Glomerular visceral epithelial cell (primary cell): ENCODE measurements around the gene RHPN2.
A peak's percentile ranks its signal among the peaks of the same experiment; 100 is the strongest.
"Not testable (repeated sequence)": the region's sequence is repeated elsewhere in the genome, so short reads cannot be mapped to it uniquely, and the experiment has no call there.

Experiments
- DNase-seq: peaks from one replicate; pipeline ENCODE4 v3.0.0-alpha.2; 2016; ENCODE audit errors: extremely low spot score

The RHPN2 gene

DNA sequence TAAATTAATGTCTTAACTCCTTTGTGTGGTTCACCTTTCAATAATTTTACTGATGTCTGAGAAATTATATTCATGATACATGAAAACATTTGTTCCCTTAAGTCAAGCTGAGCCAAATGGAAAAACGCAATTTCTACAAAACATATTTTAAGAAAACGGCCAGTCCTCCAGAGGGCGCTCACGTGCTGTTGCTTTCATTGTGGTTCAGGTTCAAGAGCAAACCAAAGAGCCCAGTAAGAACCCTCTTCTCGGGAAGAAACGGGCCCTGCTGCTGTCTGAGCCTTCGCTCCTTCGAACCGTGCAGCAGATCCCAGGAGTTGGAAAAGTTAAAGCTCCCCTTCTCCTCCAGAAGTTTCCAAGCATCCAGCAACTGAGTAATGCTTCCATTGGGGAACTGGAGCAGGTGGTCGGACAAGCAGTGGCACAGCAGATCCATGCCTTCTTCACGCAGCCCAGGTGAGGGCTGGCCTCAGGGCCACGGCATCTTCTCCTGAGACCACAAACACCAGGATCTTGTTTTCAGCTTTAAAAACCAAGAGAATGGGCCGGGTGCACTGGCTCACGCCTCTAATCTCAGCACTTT is 88.4 kb downstream of the RHPN2 start:
- peak; percentile 71 for DNase-seq

DNA sequence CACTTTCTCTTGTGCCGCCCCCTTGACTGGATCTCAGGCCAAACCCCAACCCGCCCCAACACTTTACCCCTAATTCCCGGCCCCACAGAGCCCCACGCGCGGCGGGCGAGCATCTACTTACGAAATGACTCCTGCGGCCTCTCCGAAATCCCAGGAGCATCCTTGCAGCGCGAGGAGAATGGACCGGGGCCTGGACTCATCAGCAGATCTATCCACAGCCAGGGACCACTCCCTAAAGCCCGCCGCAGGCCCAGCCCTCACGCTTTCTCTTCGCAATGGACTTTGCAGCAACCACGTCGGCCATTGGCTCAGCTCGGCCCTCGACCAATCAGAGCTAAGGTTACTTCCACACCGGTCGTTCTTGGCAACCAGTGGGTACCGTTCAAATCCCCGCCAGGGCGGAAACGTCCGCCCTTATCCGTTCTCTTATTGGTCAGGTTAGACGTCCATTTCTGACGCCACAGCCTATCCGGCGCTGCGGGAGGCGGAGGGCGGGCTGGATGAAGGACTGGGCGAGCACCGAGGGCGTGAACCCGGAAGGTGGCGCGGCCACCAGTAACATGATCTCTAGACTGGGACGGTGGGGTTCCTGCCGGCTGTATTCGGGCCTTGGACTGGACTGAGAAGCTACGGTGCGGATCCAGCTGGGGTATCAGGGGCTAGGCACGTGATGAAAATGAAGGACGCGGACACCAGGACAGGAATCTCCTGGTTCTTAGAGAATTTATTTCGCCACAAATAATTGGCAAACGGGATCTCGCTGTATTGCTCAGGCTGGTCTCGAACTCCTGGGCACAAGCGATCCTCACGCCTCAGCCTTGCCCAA is 92.8 kb downstream of the RHPN2 start, which contains the start of the genes CEP89 and FAAP24:
CEP89 (minus strand) TSS at position 244 of the 826 bp plus-strand sequence; CDS start at position 160, 84 bp downstream.
FAAP24 (plus strand) TSS at position 528 of the 826 bp plus-strand sequence. CDS start 955 bp downstream, outside the sequence.
- DNase-seq = peak; percentile 100

DNA sequence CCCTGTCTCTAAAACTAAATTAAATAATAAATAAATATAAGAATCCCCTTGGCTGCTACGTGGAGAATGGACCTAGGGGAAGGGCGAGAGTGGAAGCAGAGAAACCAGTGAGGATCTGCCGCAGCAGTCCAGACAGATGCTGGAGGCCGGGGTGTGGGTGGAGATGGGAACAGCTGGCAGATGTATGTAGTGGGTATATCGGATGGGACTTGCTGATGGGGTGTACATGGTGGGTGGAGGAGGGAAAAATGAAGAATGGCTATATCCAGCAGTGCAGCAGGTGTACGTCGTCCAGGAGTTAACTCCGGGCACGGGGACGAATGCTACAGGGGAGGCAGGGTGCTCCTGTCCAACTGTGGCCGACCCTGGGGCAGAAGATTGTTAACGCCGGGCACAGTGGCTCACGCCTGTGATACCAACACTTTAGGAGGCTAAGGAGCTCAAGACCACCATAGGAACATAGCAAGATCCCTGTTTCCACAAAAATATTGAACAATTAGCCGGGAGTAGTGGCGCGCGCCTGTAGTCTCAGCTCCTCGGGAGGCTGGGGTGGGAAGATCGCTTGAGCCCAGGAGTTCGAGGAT is 93.6 kb downstream of the RHPN2 start:
- peak; percentile 8 for DNase-seq

DNA sequence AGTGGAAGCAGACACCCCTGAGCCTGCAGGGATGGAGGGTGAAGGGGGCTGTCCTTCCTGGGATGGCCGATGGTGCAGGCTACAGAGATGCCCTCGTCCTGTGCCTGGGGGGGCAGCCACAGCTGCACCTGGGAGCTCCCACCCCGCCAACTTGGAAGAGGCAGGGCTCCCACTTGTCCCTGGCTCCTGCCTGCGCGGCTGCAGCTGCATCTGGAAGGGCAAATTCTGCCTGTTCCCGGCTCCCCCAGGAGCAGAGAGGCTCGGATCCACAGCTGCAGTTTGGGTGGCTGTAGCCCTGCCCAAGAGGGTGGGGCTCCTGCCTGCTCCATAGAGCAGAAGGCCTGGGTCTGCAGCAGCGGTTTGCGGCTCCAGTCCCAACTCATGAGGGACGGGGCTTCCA is 95.1 kb downstream of the RHPN2 start:
- DNase-seq = no peak

DNA sequence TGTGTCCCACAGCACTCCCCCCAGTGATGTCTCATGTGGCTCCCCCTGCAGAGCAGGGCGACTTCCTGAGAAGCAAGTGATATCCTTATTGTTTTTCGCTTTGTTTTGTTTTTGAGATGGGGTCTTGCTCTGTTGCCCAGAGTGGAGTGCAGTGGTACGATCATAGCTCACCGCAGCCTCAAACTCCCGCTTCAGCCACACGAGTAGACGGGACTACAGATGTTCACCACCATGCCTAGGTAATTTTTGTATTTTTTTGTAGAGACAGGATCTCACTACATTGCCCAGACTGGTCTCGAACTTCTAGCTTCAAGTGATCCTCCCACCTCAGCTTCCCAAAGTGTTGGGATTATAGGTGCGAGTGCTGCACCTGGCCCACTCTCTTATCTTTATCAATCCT is 97.9 kb downstream of the RHPN2 start:
- DNase-seq = no peak

DNA sequence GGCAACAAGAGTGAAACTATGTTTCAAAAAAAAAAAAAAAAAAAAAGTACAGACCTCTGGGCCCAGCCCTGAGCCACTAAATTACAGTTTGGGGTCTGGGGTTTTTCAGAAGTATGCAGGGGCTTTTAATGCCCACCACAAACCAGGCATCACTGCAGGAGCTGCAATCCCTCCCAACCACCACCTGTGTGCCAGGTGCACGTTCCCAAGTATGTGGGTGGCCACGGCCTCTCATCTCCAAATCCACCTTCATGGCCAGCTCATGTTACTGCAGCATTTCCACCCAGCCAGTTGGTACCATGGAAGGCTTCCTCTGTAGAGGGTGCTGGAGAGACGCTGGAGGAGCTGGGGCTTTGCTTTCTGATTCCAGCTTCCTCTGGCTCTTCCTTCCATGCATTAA is 119.4 kb downstream of the RHPN2 start:
- no peak for DNase-seq

DNA sequence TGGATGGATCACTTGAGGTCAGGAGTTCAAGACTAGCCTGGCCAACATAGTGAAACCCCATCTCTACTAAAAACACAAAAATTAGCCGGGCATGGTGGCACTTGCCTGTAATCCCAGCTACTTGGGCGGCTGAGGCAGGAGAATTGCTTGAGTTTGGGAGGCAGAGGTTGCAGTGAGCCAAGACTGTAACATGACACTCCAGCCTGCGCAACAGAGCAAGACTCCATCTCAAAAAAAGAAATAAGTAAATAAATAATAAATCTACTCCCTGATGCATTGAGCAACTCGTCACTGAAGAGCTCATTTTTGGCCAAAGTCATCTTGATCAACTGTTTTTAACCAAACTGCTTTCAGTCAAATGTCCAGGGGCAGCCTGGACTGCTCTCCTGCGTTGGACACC is 123.4 kb downstream of the RHPN2 start:
- DNase-seq = not testable (repeated sequence)

DNA sequence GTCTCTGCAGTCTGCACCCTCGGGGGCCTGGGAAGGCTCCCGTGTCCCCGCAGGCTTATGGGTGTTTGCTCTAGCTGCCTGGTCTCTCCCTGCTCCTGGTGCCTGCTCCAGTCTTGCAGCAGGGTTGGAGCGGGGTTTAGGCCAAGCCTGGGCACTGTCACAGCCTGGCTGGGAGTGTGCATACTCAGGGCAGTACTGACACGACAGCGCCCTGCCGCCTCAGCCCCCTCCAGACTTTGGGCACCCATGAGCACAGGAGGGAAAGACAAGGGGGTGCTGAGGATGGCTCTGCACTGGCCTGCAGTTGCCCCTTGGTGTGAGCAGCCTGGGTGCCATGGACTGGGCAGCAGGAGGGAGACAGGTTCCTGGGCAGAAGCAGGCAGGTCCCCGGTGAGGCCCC is 128.6 kb downstream of the RHPN2 start:
- no peak for DNase-seq

DNA sequence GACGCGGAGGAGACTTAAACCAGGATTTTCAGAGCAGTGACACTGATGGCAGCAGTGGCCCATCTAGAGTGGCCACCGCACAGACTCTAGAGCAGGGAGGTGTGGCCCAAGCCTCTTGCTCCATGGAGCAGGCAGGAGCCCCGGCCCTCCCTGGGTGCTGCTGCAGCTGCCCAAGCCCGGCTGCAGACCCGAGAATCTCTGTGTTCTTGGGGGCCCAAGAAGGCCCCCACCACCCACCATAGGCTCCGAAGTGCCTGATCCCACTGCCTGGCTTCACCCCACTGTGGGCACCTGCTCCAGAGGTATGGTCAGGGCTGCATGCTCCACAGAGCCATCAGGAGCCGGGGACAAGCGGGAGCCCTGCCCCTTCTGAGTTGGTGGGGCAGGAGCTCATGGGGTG is 129.1 kb downstream of the RHPN2 start:
- no peak for DNase-seq

DNA sequence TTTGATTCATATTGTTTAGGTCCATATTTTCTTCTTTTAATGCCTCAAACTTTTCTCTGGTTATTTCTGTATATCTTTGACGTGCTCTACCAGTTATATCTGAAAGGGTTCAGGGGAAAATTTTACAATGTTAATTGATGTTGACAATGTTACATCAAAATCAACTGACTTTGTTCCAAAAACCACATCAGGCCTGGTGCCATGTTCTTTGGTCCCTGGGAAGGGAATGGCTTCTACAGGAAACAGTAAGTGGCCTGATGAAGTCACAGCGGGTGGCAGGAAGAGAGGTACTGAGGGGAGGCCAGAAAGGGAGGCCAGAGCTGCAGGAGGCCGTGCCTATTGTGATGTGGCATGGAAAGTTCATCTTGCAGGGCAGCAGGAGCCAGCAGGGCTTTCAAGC is 131.1 kb downstream of the RHPN2 start:
- DNase-seq = no peak

DNA sequence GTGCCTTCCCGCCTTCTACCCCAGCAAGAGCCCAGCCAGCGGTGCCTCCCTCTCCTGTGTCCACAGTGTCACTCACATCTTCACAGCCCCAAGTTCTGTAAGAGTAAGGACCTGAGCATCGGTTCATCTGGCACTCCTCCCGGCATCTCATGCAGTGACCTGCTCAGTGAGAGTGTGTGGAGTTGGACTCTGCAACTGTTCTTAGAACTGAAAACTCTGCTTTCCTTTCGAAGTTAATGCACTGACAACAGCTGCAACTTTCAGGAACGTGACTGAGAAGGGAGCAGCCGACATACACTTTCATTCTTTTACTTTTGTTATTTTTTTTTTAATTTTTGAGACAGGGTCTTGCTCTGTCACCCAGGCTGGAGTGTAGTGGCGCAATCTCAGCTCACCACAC is 134.1 kb downstream of the RHPN2 start:
- no peak for DNase-seq

DNA sequence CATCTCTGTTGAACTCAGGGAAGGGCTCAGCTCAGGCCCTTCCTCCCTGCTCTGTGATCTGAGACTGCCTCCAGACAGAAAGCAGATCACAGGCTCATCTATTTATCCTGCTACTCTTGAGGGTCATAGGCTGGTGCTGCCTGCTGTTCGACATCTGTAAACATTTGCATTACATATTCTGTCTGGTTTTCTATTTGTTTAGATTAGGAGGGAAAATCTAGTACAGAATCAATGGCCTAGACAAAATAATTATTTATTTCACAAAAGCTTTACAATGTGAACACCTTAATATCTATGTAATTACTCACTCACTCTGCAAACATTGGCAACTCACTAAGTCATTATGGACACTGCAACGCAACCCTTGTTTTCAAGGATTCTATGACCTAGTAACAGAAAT is 135.9 kb downstream of the RHPN2 start:
- DNase-seq = no peak
